Measurements from ENCODE around the gene PTH1R.

PTH1R gene

GRCh38 chr3:46938118-46938517 is 60.6 kb downstream of the PTH1R start:
- TF ChIP-seq TAF1 (IDR thresholded peaks at IDR 0.05; ENCODE audit: borderline replicate concordance, low read depth, low read length) (no peak), POLR2AphosphoS5 (IDR thresholded peaks at IDR 0.05; ENCODE audit: low read depth, low read length) (no peak), POLR2A (IDR thresholded peaks at IDR 0.05; ENCODE audit: low read depth, low read length) (no peak)
- FAIRE-seq (no peak), DNase-seq (ENCODE audit: insufficient read length) (no peak)

GRCh38 chr3:46939578-46940445 is 62.3 kb downstream of the PTH1R start:
- no peak for FAIRE-seq
- no peak for TF ChIP-seq TAF1 (IDR thresholded peaks at IDR 0.05; ENCODE audit: borderline replicate concordance, low read depth, low read length)
- TF ChIP-seq POLR2AphosphoS5 (IDR thresholded peaks at IDR 0.05; ENCODE audit: low read depth, low read length): no peak
- TF ChIP-seq POLR2A (IDR thresholded peaks at IDR 0.05; ENCODE audit: low read depth, low read length): no peak
- DNase-seq (ENCODE audit: insufficient read length): no peak

GRCh38 chr3:46942076-46942475 is 64.6 kb downstream of the PTH1R start:
- no peak for TF ChIP-seq TAF1 (IDR thresholded peaks at IDR 0.05; ENCODE audit: borderline replicate concordance, low read depth, low read length)
- no peak for TF ChIP-seq POLR2A (IDR thresholded peaks at IDR 0.05; ENCODE audit: low read depth, low read length)
- TF ChIP-seq POLR2AphosphoS5 (IDR thresholded peaks at IDR 0.05; ENCODE audit: low read depth, low read length): no peak
- DNase-seq (ENCODE audit: insufficient read length) (no peak), FAIRE-seq (no peak)

- no peak for FAIRE-seq
- no peak for TF ChIP-seq TAF1 (IDR thresholded peaks at IDR 0.05; ENCODE audit: borderline replicate concordance, low read depth, low read length)
- no peak for TF ChIP-seq POLR2A (IDR thresholded peaks at IDR 0.05; ENCODE audit: low read depth, low read length)
- TF ChIP-seq POLR2AphosphoS5 (IDR thresholded peaks at IDR 0.05; ENCODE audit: low read depth, low read length): no peak
- DNase-seq (ENCODE audit: insufficient read length): no peak
These were observed 65.1 kb downstream of the PTH1R start for GRCh38 chr3:46942481-46943236.

- DNase-seq (ENCODE audit: insufficient read length) (no peak), FAIRE-seq (no peak)
- TF ChIP-seq TAF1 (IDR thresholded peaks at IDR 0.05; ENCODE audit: borderline replicate concordance, low read depth, low read length): no peak
- TF ChIP-seq POLR2A (IDR thresholded peaks at IDR 0.05; ENCODE audit: low read depth, low read length): no peak
- TF ChIP-seq POLR2AphosphoS5 (IDR thresholded peaks at IDR 0.05; ENCODE audit: low read depth, low read length): no peak
These were observed 66.0 kb downstream of the PTH1R start for GRCh38 chr3:46943237-46944187.

GRCh38 chr3:46944191-46944590 is 66.7 kb downstream of the PTH1R start:
- no peak for TF ChIP-seq POLR2A (IDR thresholded peaks at IDR 0.05; ENCODE audit: low read depth, low read length)
- TF ChIP-seq POLR2AphosphoS5 (IDR thresholded peaks at IDR 0.05; ENCODE audit: low read depth, low read length): no peak
- no peak for TF ChIP-seq TAF1 (IDR thresholded peaks at IDR 0.05; ENCODE audit: borderline replicate concordance, low read depth, low read length)
- no peak for FAIRE-seq
- DNase-seq (ENCODE audit: insufficient read length): no peak

GRCh38 chr3:46946416-46946815 is 68.9 kb downstream of the PTH1R start:
- TF ChIP-seq POLR2AphosphoS5 (IDR thresholded peaks at IDR 0.05; ENCODE audit: low read depth, low read length) (no peak), TAF1 (IDR thresholded peaks at IDR 0.05; ENCODE audit: borderline replicate concordance, low read depth, low read length) (no peak), POLR2A (IDR thresholded peaks at IDR 0.05; ENCODE audit: low read depth, low read length) (no peak)
- DNase-seq (ENCODE audit: insufficient read length): no peak
- FAIRE-seq: no peak

- no peak for TF ChIP-seq POLR2AphosphoS5 (IDR thresholded peaks at IDR 0.05; ENCODE audit: low read depth, low read length)
- TF ChIP-seq TAF1 (IDR thresholded peaks at IDR 0.05; ENCODE audit: borderline replicate concordance, low read depth, low read length): no peak
- TF ChIP-seq POLR2A (IDR thresholded peaks at IDR 0.05; ENCODE audit: low read depth, low read length): no peak
- no peak for DNase-seq (ENCODE audit: insufficient read length)
- FAIRE-seq: no peak
These were observed 69.5 kb downstream of the PTH1R start for GRCh38 chr3:46946856-46947545.

- DNase-seq (ENCODE audit: insufficient read length) (no peak), FAIRE-seq (no peak)
- TF ChIP-seq POLR2A (IDR thresholded peaks at IDR 0.05; ENCODE audit: low read depth, low read length) (no peak), POLR2AphosphoS5 (IDR thresholded peaks at IDR 0.05; ENCODE audit: low read depth, low read length) (no peak), TAF1 (IDR thresholded peaks at IDR 0.05; ENCODE audit: borderline replicate concordance, low read depth, low read length) (no peak)
These were observed 70.0 kb downstream of the PTH1R start for GRCh38 chr3:46947546-46947901.

- no peak for DNase-seq (ENCODE audit: insufficient read length)
- FAIRE-seq: no peak
- TF ChIP-seq TAF1 (IDR thresholded peaks at IDR 0.05; ENCODE audit: borderline replicate concordance, low read depth, low read length) (no peak), POLR2AphosphoS5 (IDR thresholded peaks at IDR 0.05; ENCODE audit: low read depth, low read length) (no peak), POLR2A (IDR thresholded peaks at IDR 0.05; ENCODE audit: low read depth, low read length) (no peak)
These were observed 70.7 kb downstream of the PTH1R start for GRCh38 chr3:46947981-46948791.

All from GM12892 (cell line).